Testis (tissue), 2 donors: ENCODE data around the gene VPS8.

ENCODE experiments used
- CTCF ChIP-seq, 3 experiments: fragments of 450-650 bp in 2 of 3; fragments of 200-600 bp in 1 of 3; sonication (generic) in 1 of 3; IDR thresholded peaks; one replicate each; pipeline ENCODE4 v1.5.1; 2016 to 2019; ENCODE audit warnings: antibody characterized with exemption in 3 of 3, mild to moderate bottlenecking in 2 of 3, moderate library complexity in 1 of 3
- POLR2A ChIP-seq: fragments of 450-650 bp; IDR thresholded peaks from one replicate; pipeline ENCODE4 v1.6.1; 2017; ENCODE audit warnings: antibody characterized with exemption, mild to moderate bottlenecking, moderate library complexity

- no peak for TF ChIP-seq CTCF (IDR thresholded peaks at IDR 0.05)
- TF ChIP-seq POLR2A, result no peak
Measured at GRCh38 chr3:184895350-184895749, 83.4 kb downstream of the VPS8 start.
